H1 (cell line): ENCODE measurements around the gene GCH1. TPM values are rescaled to one million over a fixed set of nuclear protein-coding genes. Genes with fewer than 3 reads are reported as not detected.

Experiments
- CTCF ChIA-PET: fragments of 300-600 bp; sonication (Branson Sonifier 250); formaldehyde crosslinking; loops from one replicate; lab custom pipeline; 2021; ENCODE audit not compliant: partially characterized antibody; lab: Charles Lee
- POLR2A ChIA-PET: fragments of 300-600 bp; sonication (Branson Sonifier 250); formaldehyde crosslinking; loops from one replicate; lab custom pipeline; 2021; ENCODE audit warnings: inconsistent platforms; ENCODE audit not compliant: partially characterized antibody; lab: Charles Lee
- DNase-seq, 2 experiments: peaks; one replicate each; pipeline versions ENCODE4 v3.0.0 to v3.0.0-alpha.2; 2010 to 2022; ENCODE audit warnings: low spot score in 2 of 2, low read depth in 1 of 2, mixed read lengths in 1 of 2
- FAIRE-seq: peaks from 2 replicates; lab custom pipeline; 2011; peaks lifted over from hg19 to GRCh38; lab: Jason Lieb, UNC
- H2AFZ ChIP-seq: 2 replicates; pipeline ENCODE4 v1.8.1; 2012; ENCODE audit warnings: low read length, inconsistent platforms
- H2AK5ac ChIP-seq: 2 replicates; pipeline ENCODE4 v1.6.1; 2013; ENCODE audit warnings: low read depth, low read length
- H2BK120ac ChIP-seq: replicated peaks from 2 replicates; pipeline ENCODE3; 2013; ENCODE audit warnings: low read depth, low read length, inconsistent platforms
- H2BK12ac ChIP-seq: 2 replicates; pipeline ENCODE4 v1.6.1; 2013; ENCODE audit warnings: low read depth, low read length
- H2BK15ac ChIP-seq: 2 replicates; pipeline ENCODE4 v1.6.1; 2013; ENCODE audit warnings: low read length
- H2BK20ac ChIP-seq: 2 replicates; pipeline ENCODE4 v1.6.1; 2013; ENCODE audit warnings: low read length
- H2BK5ac ChIP-seq: 2 replicates; pipeline ENCODE4 v1.6.1; 2013; ENCODE audit warnings: low read depth, low read length
- H3K14ac ChIP-seq: 2 replicates; pipeline ENCODE4 v1.6.1; 2013; ENCODE audit warnings: inconsistent platforms; ENCODE audit not compliant: insufficient read length
- H3K18ac ChIP-seq: 2 replicates; pipeline ENCODE4 v1.6.1; 2013; ENCODE audit warnings: low read length; ENCODE audit errors: extremely low read depth
- H3K23ac ChIP-seq: 2 replicates; pipeline ENCODE4 v1.6.1; 2013; ENCODE audit warnings: inconsistent platforms; ENCODE audit not compliant: insufficient read length
- H3K23me2 ChIP-seq: 2 replicates; pipeline ENCODE4 v1.6.1; 2013; ENCODE audit warnings: low read depth, low read length
- H3K27ac ChIP-seq: 2 replicates; pipeline ENCODE4 v1.6.1; 2011; ENCODE audit warnings: low read depth, low read length, inconsistent platforms
- H3K27me3 ChIP-seq, 4 experiments: replicated peaks in 1 of 4; 1 replicate in 1 of 4; 2 replicates in 3 of 4; pipeline versions ENCODE4 v1.6.1 to v1.8.1; 2011 to 2013; ENCODE audit warnings: low read length in 3 of 4, mild to moderate bottlenecking in 3 of 4, inconsistent platforms in 2 of 4, mixed read lengths in 2 of 4, moderate library complexity in 1 of 4; ENCODE audit not compliant: control insufficient read depth in 3 of 4, insufficient read depth in 3 of 4; ENCODE audit errors: extremely low read depth in 1 of 4
- H3K36me3 ChIP-seq, 4 experiments: 2 replicates each; pipeline versions ENCODE4 v1.6.1 to v1.8.1; 2011 to 2013; ENCODE audit warnings: mild to moderate bottlenecking in 4 of 4, low read length in 3 of 4, moderate library complexity in 2 of 4, control low read depth in 1 of 4, inconsistent platforms in 1 of 4; ENCODE audit not compliant: insufficient read depth in 4 of 4, control insufficient read depth in 2 of 4
- H3K4ac ChIP-seq: replicated peaks from 2 replicates; pipeline ENCODE3; 2013; ENCODE audit warnings: low read length, low read depth, mixed read lengths, inconsistent platforms; ENCODE audit not compliant: insufficient read length
- H3K4me1 ChIP-seq, 4 experiments: replicated peaks in 1 of 4; 1 replicate in 1 of 4; 2 replicates in 3 of 4; pipeline versions ENCODE4 v1.6.1 to v1.8.1; 2011 to 2013; ENCODE audit warnings: low read length in 3 of 4, inconsistent platforms in 2 of 4, mixed read lengths in 1 of 4; ENCODE audit not compliant: insufficient read depth in 4 of 4, control insufficient read depth in 3 of 4
- H3K4me2 ChIP-seq, 2 experiments: 2 replicates each; pipeline versions ENCODE4 v1.6.1 to v1.8.1; 2011 to 2013; ENCODE audit warnings: low read depth in 2 of 2, low read length in 2 of 2, control low read depth in 1 of 2, inconsistent platforms in 1 of 2, mild to moderate bottlenecking in 1 of 2; ENCODE audit not compliant: insufficient read depth in 1 of 2
- H3K4me3 ChIP-seq, 4 experiments: fragments of 200-600, 300-600 bp in 1 of 4; sonication (generic), shearing (Covaris generic), sonication (Bioruptor Twin) in 1 of 4; 2 replicates each; pipeline versions ENCODE4 v1.5.1 to v1.8.1; 2011 to 2016; ENCODE audit warnings: low read length in 4 of 4, low read depth in 3 of 4, control low read depth in 2 of 4, inconsistent platforms in 2 of 4, mild to moderate bottlenecking in 2 of 4, mixed read lengths in 1 of 4, moderate library complexity in 1 of 4; ENCODE audit not compliant: insufficient read depth in 2 of 4; ENCODE audit errors: extremely low read depth in 1 of 4
- H3K56ac ChIP-seq: replicated peaks from 2 replicates; pipeline ENCODE3; 2013; ENCODE audit warnings: low read depth, mild to moderate bottlenecking, mixed read lengths, low read length, inconsistent platforms; ENCODE audit not compliant: insufficient read length
- H3K79me1 ChIP-seq: 2 replicates; pipeline ENCODE4 v1.6.1; 2013; ENCODE audit warnings: low read depth, low read length, control low read depth
- H3K79me2 ChIP-seq, 2 experiments: 2 replicates each; pipeline versions ENCODE4 v1.6.1 to v1.8.1; 2012 to 2013; ENCODE audit warnings: low read length in 2 of 2, mild to moderate bottlenecking in 2 of 2, inconsistent platforms in 1 of 2; ENCODE audit not compliant: insufficient read depth in 2 of 2, control insufficient read depth in 1 of 2
- H3K9ac ChIP-seq, 4 experiments: replicated peaks in 1 of 4; 1 replicate in 1 of 4; 2 replicates in 3 of 4; pipeline versions ENCODE4 v1.6.1 to v1.8.1; 2011 to 2013; ENCODE audit warnings: low read depth in 3 of 4, low read length in 3 of 4, control low read depth in 2 of 4, mild to moderate bottlenecking in 2 of 4, moderate library complexity in 2 of 4, inconsistent platforms in 1 of 4; ENCODE audit errors: extremely low read depth in 1 of 4
- H3K9me3 ChIP-seq, 2 experiments: 2 replicates each; pipeline versions ENCODE4 v1.6.1 to v1.8.1; 2012 to 2013; ENCODE audit warnings: mild to moderate bottlenecking in 2 of 2, moderate library complexity in 2 of 2, control low read depth in 1 of 2, inconsistent platforms in 1 of 2, low read depth in 1 of 2, low read length in 1 of 2, mixed read lengths in 1 of 2; ENCODE audit not compliant: insufficient read depth in 2 of 2
- H4K20me1 ChIP-seq, 2 experiments: replicated peaks in 1 of 2; 2 replicates each; pipeline versions ENCODE3 to v1.8.1; 2011 to 2013; ENCODE audit warnings: inconsistent platforms in 2 of 2, low read length in 2 of 2, mild to moderate bottlenecking in 1 of 2; ENCODE audit not compliant: insufficient read depth in 2 of 2, control insufficient read depth in 1 of 2
- H4K5ac ChIP-seq: 2 replicates; pipeline ENCODE4 v1.6.1; 2013; ENCODE audit warnings: low read length, low read depth, mixed read lengths, inconsistent platforms; ENCODE audit not compliant: insufficient read length
- H4K8ac ChIP-seq: 2 replicates; pipeline ENCODE4 v1.8.0; 2013; ENCODE audit warnings: mild to moderate bottlenecking, moderate library complexity, low read length, inconsistent platforms; ENCODE audit not compliant: insufficient read depth; ENCODE audit errors: extremely low read depth
- H4K91ac ChIP-seq: replicated peaks from 2 replicates; pipeline ENCODE3; 2013; ENCODE audit warnings: low read length, mixed read lengths, inconsistent platforms; ENCODE audit not compliant: insufficient read length
- BACH1 ChIP-seq: IDR thresholded peaks from 2 replicates; pipeline ENCODE4 v1.6.1; 2012; ENCODE audit warnings: low read length, improper control_type of control experiment
- BRCA1 ChIP-seq: IDR thresholded peaks from 2 replicates; pipeline ENCODE4 v1.6.1; 2012; ENCODE audit warnings: low read depth, low read length, improper control_type of control experiment
- KDM4A ChIP-seq: IDR thresholded peaks from one replicate; pipeline ENCODE4 v1.7.1; 2012; ENCODE audit warnings: low read depth, mild to moderate bottlenecking, moderate library complexity, low read length, inconsistent platforms; ENCODE audit not compliant: severe bottlenecking
- NANOG ChIP-seq: IDR thresholded peaks from 2 replicates; pipeline ENCODE4 v1.6.1; 2011; ENCODE audit warnings: low read length, low read depth, mild to moderate bottlenecking, inconsistent platforms; ENCODE audit not compliant: insufficient read depth, poor library complexity, severe bottlenecking
- PHF8 ChIP-seq: fragments of 200-600 bp; sonication (generic); conservative IDR thresholded peaks from 2 replicates; pipeline ENCODE4 v1.7.1; 2012; ENCODE audit warnings: low read depth, mild to moderate bottlenecking, inconsistent platforms, low read length, moderate library complexity
- RBBP5 ChIP-seq: IDR thresholded peaks from 2 replicates; pipeline ENCODE4 v1.7.1; 2012; ENCODE audit warnings: low read depth, mild to moderate bottlenecking, inconsistent platforms, low read length, moderate library complexity, borderline replicate concordance
- SIRT6 ChIP-seq: IDR thresholded peaks from one replicate; pipeline ENCODE4 v1.7.1; 2012; ENCODE audit warnings: low read length, inconsistent platforms
- TAF1 ChIP-seq: IDR thresholded peaks from 2 replicates; pipeline ENCODE4 v1.6.1; 2011; ENCODE audit warnings: mild to moderate bottlenecking, low read depth, low read length
- WGBS, 2 experiments: shearing (Covaris generic) in 1 of 2; methylation state at CpG; one replicate each; pipeline versions ENCODE4 v1.1.6 to v1.1.7; 2013 to 2015; ENCODE audit warnings: low lambda C conversion rate in 2 of 2, mixed read lengths in 2 of 2, inconsistent platforms in 1 of 2, low coverage in 1 of 2, missing lambda C conversion rate in 1 of 2; ENCODE audit not compliant: insufficient replicate concordance in 2 of 2, insufficient coverage in 1 of 2, insufficient read length in 1 of 2; ENCODE audit errors: extremely low coverage in 1 of 2, missing lambda C conversion rate in 1 of 2; 5-methylcytosine and 5-hydroxymethylcytosine counted together
- polyA plus RNA-seq, 7 experiments: library from polyadenylated mRNA; depleted of rRNA in 3 of 7; stranded (reverse) in 5 of 7; unstranded in 2 of 7; fragments of >200 nt in 5 of 7; fragments of 200-250 nt in 2 of 7; gene quantifications; 1 replicate in 5 of 7; 2 replicates in 1 of 7; 4 replicates in 1 of 7; pipeline versions ENCODE4 v1.2.1 to v1.2.3, GENCODE V29; 2011 to 2013; ENCODE audit warnings: missing spikeins in 2 of 7, mixed read lengths in 2 of 7
- total RNA-seq: library from RNA; stranded (reverse); fragmentation: NEBNext Ultra II Directional; extraction: Animal tissue kit (Norgen Biotek cat#: 25700); gene quantifications from 2 replicates; pipeline ENCODE4 v1.2.1, GENCODE V29; 2021
- TF ChIP-seq, protein P1 (sequence below): IDR thresholded peaks from 2 replicates; pipeline ENCODE4 v1.6.1; 2011; ENCODE audit warnings: low read depth, mild to moderate bottlenecking, low read length; ENCODE audit not compliant: insufficient read depth

Gene GCH1
- total and polyA plus RNA-seq, 2 of the 8 experiments (the other 6 are each of a cell fraction or from before 2014, with no cell fraction given), result 7.3 to 7.9 TPM

DNA sequence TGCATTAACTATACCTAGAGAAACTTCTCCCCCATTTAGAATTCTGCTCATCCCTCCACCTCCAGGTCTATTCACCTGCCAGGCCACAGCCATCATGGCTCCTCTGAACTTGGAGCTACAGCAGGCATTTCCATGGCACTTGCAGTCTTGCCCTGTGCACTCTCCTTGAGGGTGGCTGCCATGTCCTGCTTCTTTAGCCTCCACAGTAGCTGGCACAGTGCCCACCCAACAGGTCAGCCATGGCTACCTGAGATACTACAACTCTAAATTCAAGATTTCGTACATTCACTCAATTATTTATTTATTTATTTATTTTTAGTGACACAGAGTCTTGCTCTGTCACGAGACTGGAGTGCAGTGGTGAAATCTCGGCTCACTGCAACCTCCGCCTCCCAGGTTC lies 46.5 kb downstream of the GCH1 start:
- Histone ChIP-seq H4K20me1 (no peaks in the 10 kb centered on the region), H3K14ac (no peak overlapping the region), H3K4me2 (no peak overlapping the region), H3K4me3 (no peak overlapping the region), H4K91ac (no peak overlapping the region), H2AFZ (no peak overlapping the region), H3K36me3 (no peaks in the 10 kb centered on the region), H3K79me2 (no peaks in the 10 kb centered on the region), H3K4ac (no peak overlapping the region), H2BK20ac (no peak overlapping the region)
- TF ChIP-seq KDM4A (no peak), PHF8 (no peak), RBBP5 (no peak), BACH1 (no peak), NANOG (no peak), SIRT6 (no peak), TAF1 (no peak), BRCA1 (no peak)
- TF ChIP-seq, protein P1, sequence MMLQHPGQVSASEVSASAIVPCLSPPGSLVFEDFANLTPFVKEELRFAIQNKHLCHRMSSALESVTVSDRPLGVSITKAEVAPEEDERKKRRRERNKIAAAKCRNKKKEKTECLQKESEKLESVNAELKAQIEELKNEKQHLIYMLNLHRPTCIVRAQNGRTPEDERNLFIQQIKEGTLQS, result no peak
- TF ChIP-seq, all 59 proteins: peak for 0
- H2BK15ac ChIP-seq, result no peak overlapping the region
- no peak overlapping the region for H2BK120ac ChIP-seq
- no peak overlapping the region for H2AK5ac ChIP-seq
- H3K23ac ChIP-seq, result no peak overlapping the region
- H3K27ac ChIP-seq, result no peak overlapping the region
- H3K27me3 ChIP-seq, result no peaks in the 10 kb centered on the region
- no peak overlapping the region for H3K18ac ChIP-seq
- H3K56ac ChIP-seq, result no peak overlapping the region
- no peak overlapping the region for H4K5ac ChIP-seq
- H4K8ac ChIP-seq, result no peak overlapping the region
- H3K23me2 ChIP-seq, result no peaks in the 10 kb centered on the region
- FAIRE-seq, result no peak
- H2BK5ac ChIP-seq, result no peak overlapping the region
- no peaks in the 10 kb centered on the region for H3K79me1 ChIP-seq
- DNase-seq, result no peak
- no peaks in the 10 kb centered on the region; a peak in 2 of 7 replicates for H3K4me1 ChIP-seq
- H3K9ac ChIP-seq, result no peak overlapping the region
- POLR2A ChIA-PET, result no interaction called here
- CTCF ChIA-PET, result interaction anchor here (1.0 to 1.5 kb wide), 3 partner anchors 14 to 82 kb away, joined by 3 to 4 read pairs (median 3); no protein-coding TSS in a partner anchor
- H2BK12ac ChIP-seq, result no peak overlapping the region
- WGBS, 2 experiments, result 91% methylated on average over 4 of the region's 4 CpGs; no CpG with 5 or more reads in 1 of the 2 experiments
- no peaks in the 10 kb centered on the region for H3K9me3 ChIP-seq
